ENCODE results near the gene RARB. TPM values are rescaled to one million over a fixed set of nuclear protein-coding genes. Genes with fewer than 3 reads are reported as not detected.

RARB gene
- total RNA-seq, 1 donor from 2014 or later = not detected

GRCh38 chr3:25385807-25386460, 42.1 kb upstream of the RARB start:
- H3K36me3 Mint-ChIP-seq (ENCODE audit: low read depth, unreplicated experiment) = no peaks in the 10 kb centered on the region
- DNase-seq (ENCODE audit: low spot score) = no peak
- H3K27ac Mint-ChIP-seq (ENCODE audit: unreplicated experiment) = peak overlapping the region; percentile 92
- no peak for TF ChIP-seq CTCF (IDR thresholded peaks at IDR 0.05; ENCODE audit: unreplicated experiment)
- H3K4me3 Mint-ChIP-seq (ENCODE audit: unreplicated experiment) = no peak overlapping the region
- H3K27me3 Mint-ChIP-seq (ENCODE audit: unreplicated experiment) = peaks cover 5% of the 10 kb centered on the region
- H3K9me3 Mint-ChIP-seq (ENCODE audit: unreplicated experiment) = no peaks in the 10 kb centered on the region
- peaks cover 24% of the 10 kb centered on the region for H3K4me1 Mint-ChIP-seq (ENCODE audit: unreplicated experiment)

GRCh38 chr3:25386686-25387255, 41.3 kb upstream of the RARB start:
- H3K36me3 Mint-ChIP-seq (ENCODE audit: low read depth, unreplicated experiment) = no peaks in the 10 kb centered on the region
- peaks cover 21% of the 10 kb centered on the region for H3K4me1 Mint-ChIP-seq (ENCODE audit: unreplicated experiment)
- H3K9me3 Mint-ChIP-seq (ENCODE audit: unreplicated experiment) = no peaks in the 10 kb centered on the region

GRCh38 chr3:25390605-25391004, 37.5 kb upstream of the RARB start:
- H3K27me3 Mint-ChIP-seq (ENCODE audit: unreplicated experiment) = peaks cover 5% of the 10 kb centered on the region
- peaks cover 20% of the 10 kb centered on the region for H3K4me1 Mint-ChIP-seq (ENCODE audit: unreplicated experiment)

More at GRCh38 chr3:25386686-25387255, 41.3 kb upstream of the RARB start:
- Mint-ChIP-seq H3K27ac (ENCODE audit: unreplicated experiment) (no peak overlapping the region), H3K4me3 (ENCODE audit: unreplicated experiment) (no peak overlapping the region), H3K27me3 (ENCODE audit: unreplicated experiment) (peaks cover 5% of the 10 kb centered on the region)
- DNase-seq (ENCODE audit: low spot score) = no peak
- no peak for TF ChIP-seq CTCF (IDR thresholded peaks at IDR 0.05; ENCODE audit: unreplicated experiment)

GRCh38 chr3:25396251-25396650, 31.8 kb upstream of the RARB start:
- H3K4me3 Mint-ChIP-seq (ENCODE audit: unreplicated experiment) = no peak overlapping the region

More at GRCh38 chr3:25390605-25391004, 37.5 kb upstream of the RARB start:
- no peaks in the 10 kb centered on the region for H3K9me3 Mint-ChIP-seq (ENCODE audit: unreplicated experiment)
- no peak overlapping the region for H3K4me3 Mint-ChIP-seq (ENCODE audit: unreplicated experiment)
- DNase-seq (ENCODE audit: low spot score) = no peak
- no peak overlapping the region for H3K27ac Mint-ChIP-seq (ENCODE audit: unreplicated experiment)
- no peak for TF ChIP-seq CTCF (IDR thresholded peaks at IDR 0.05; ENCODE audit: unreplicated experiment)
- H3K36me3 Mint-ChIP-seq (ENCODE audit: low read depth, unreplicated experiment) = no peaks in the 10 kb centered on the region

More at GRCh38 chr3:25396251-25396650, 31.8 kb upstream of the RARB start:
- no peak for DNase-seq (ENCODE audit: low spot score)
- H3K36me3 Mint-ChIP-seq (ENCODE audit: low read depth, unreplicated experiment) = no peaks in the 10 kb centered on the region
- no peak for TF ChIP-seq CTCF (IDR thresholded peaks at IDR 0.05; ENCODE audit: unreplicated experiment)
- peaks cover 8% of the 10 kb centered on the region for H3K4me1 Mint-ChIP-seq (ENCODE audit: unreplicated experiment)
- H3K27me3 Mint-ChIP-seq (ENCODE audit: unreplicated experiment) = no peaks in the 10 kb centered on the region
- no peak overlapping the region for H3K27ac Mint-ChIP-seq (ENCODE audit: unreplicated experiment)
- H3K9me3 Mint-ChIP-seq (ENCODE audit: unreplicated experiment) = no peaks in the 10 kb centered on the region

All from endothelial cell (in vitro differentiated cells).